Right lobe of liver (tissue), 6 donors: ENCODE data around the gene THADA. TPM values are rescaled to one million over a fixed set of nuclear protein-coding genes. Genes with fewer than 3 reads are reported as not detected.

Experiments used
- ATAC-seq, 4 donors: fragments of 200-7000 bp; cut with Tn5 transposase; one replicate each; pipeline ENCODE4 v1.9.1; 2020; ENCODE audit warnings: mild to moderate bottlenecking in 4 of 4, moderate library complexity in 4 of 4
- DNase-seq, 3 donors: peaks; one replicate each; pipeline ENCODE4 v3.0.0-alpha.2; 2020
- H3K27ac ChIP-seq, 3 donors: fragments of 200-600 bp; one replicate each; pipeline ENCODE4 v1.8.0; 2022
- H3K27me3 ChIP-seq, 2 donors: fragments of 200-600 bp; one replicate each; pipeline ENCODE4 v1.8.0; 2022
- H3K36me3 ChIP-seq, 4 donors: fragments of 200-600 bp; sonication (generic) in 1 of 4; one replicate each; pipeline versions ENCODE4 v1.5.1 to v1.8.0; 2017 to 2022; ENCODE audit warnings: control low read depth in 1 of 4
- H3K4me1 ChIP-seq, 4 donors: fragments of 200-600 bp; sonication (generic) in 1 of 4; one replicate each; pipeline versions ENCODE4 v1.5.1 to v1.8.0; 2017 to 2022; ENCODE audit warnings: control low read depth in 1 of 4
- H3K4me3 ChIP-seq, 3 donors: fragments of 200-600 bp; one replicate each; pipeline ENCODE4 v1.8.0; 2022
- H3K9me3 ChIP-seq, 4 donors: fragments of 200-600 bp; sonication (generic) in 1 of 4; one replicate each; pipeline versions ENCODE4 v1.5.1 to v1.8.0; 2017 to 2022; ENCODE audit warnings: control low read depth in 1 of 4
- POLR2A ChIP-seq: fragments of 450-650 bp; IDR thresholded peaks from one replicate; pipeline ENCODE4 v1.6.1; 2017; ENCODE audit warnings: antibody characterized with exemption, mild to moderate bottlenecking
- WGBS: methylation state at CpG from one replicate; pipeline ENCODE4 v1.1.6; 2018; ENCODE audit warnings: low coverage, low lambda C conversion rate; ENCODE audit not compliant: insufficient coverage; ENCODE audit errors: missing lambda C conversion rate; 5-methylcytosine and 5-hydroxymethylcytosine counted together
- intact Hi-C, 2 donors: fragments of 100-400 bp; cut with DNase I; formaldehyde crosslinking; loops; one replicate each; pipeline versions ENCODE4 v1.11.2 to v1.14.1; 2022
- total RNA-seq, 6 experiments: library from RNA; depleted of rRNA in 2 of 6; stranded (reverse); fragments of >200 nt in 2 of 6; fragmentation: NEBNext Ultra II Directional in 3 of 6; extraction: Animal tissue kit (Norgen Biotek cat#: 25700) in 3 of 6; gene quantifications; one replicate each; pipeline versions ENCODE4 v1.1.0 to v1.2.4, GENCODE V29; 2016 to 2023
- TF ChIP-seq, protein P1 (sequence below), 4 donors: fragments of 200-600 bp in 3 of 4; fragments of 450-650 bp in 1 of 4; IDR thresholded peaks; one replicate each; pipeline versions ENCODE4 v1.5.1 to v1.8.0; 2016 to 2022; ENCODE audit warnings: antibody characterized with exemption in 4 of 4, mild to moderate bottlenecking in 2 of 4
- donor health status: DM: no; HTN: yes; CAD: no.
- donor health status: DM: no; HTN: no; CAD: no.
- donor health status: DM: no; HTN: no; CAD: no.
- donor health status: DM: no; HTN: yes; CAD: no.
- donor health status: DM: no; HTN: yes; CAD: no.

Gene THADA
- total RNA-seq, 6 experiments from 2014 or later: 12.2 to 21.6 (median 14.0) TPM

DNA sequence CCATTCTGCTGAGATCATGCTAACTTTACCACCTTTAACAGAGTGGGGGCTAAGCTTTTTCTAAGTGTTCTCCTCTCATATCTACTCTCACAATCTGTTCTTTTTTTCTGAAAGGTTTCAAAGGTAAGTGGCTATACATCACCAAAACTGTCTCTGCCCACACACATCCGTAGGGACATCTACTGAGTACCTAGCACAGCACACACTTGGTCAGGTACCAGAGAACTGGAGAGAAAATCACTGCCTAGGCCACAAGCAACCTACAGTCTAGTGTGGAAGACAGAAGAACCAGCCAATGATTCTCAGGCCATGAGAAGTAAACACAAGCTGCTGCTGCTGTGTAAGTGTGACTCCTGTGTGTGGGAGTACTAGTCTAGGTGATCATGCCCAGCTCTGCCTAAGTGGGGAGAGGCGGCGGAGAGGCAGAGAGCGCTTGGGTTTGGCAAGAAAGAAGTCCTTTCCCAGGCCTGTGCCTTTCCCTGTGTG, 193.3 kb downstream of the THADA start:
- Histone ChIP-seq H3K36me3 (no peaks in the 10 kb centered on the region), H3K4me3 (no peak overlapping the region), H3K9me3 (no peaks in the 10 kb centered on the region), H3K27ac (no peak overlapping the region), H3K27me3 (no peaks in the 10 kb centered on the region), H3K4me1 (no peaks in the 10 kb centered on the region)
- WGBS: 80% methylated on average over 1 of the region's 4 CpGs
- ATAC-seq (no peak), DNase-seq (no peak)
- TF ChIP-seq POLR2A: no peak
- TF ChIP-seq, protein P1, sequence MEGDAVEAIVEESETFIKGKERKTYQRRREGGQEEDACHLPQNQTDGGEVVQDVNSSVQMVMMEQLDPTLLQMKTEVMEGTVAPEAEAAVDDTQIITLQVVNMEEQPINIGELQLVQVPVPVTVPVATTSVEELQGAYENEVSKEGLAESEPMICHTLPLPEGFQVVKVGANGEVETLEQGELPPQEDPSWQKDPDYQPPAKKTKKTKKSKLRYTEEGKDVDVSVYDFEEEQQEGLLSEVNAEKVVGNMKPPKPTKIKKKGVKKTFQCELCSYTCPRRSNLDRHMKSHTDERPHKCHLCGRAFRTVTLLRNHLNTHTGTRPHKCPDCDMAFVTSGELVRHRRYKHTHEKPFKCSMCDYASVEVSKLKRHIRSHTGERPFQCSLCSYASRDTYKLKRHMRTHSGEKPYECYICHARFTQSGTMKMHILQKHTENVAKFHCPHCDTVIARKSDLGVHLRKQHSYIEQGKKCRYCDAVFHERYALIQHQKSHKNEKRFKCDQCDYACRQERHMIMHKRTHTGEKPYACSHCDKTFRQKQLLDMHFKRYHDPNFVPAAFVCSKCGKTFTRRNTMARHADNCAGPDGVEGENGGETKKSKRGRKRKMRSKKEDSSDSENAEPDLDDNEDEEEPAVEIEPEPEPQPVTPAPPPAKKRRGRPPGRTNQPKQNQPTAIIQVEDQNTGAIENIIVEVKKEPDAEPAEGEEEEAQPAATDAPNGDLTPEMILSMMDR (IDR thresholded peaks at IDR 0.05): no peak
- intact Hi-C loops: no loop called here

DNA sequence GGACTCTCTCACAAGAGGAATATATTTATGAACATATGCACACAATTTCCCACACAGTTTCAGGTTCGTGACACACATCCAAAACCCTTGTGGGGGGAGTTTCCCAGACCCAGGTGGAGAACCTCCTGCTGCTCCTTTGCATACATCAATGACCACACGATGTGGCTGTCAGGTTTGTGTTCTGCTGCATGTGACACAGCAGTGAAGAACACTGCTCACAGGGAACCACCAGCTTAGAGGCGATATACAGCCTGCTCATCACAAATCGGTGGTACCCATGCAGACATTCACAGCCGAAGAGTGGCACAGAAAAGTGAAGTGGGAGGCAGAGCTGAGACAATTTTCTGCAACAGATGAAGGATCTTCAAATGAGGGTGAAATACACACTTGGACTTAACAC, 193.8 kb downstream of the THADA start:
- Histone ChIP-seq H3K9me3 (no peaks in the 10 kb centered on the region), H3K27ac (no peak overlapping the region), H3K4me1 (peaks cover 0 to 3% (median 0%) of the 10 kb centered on the region in 4 donors), H3K4me3 (no peak overlapping the region), H3K36me3 (no peaks in the 10 kb centered on the region), H3K27me3 (no peaks in the 10 kb centered on the region)
- 80% methylated on average over 5 of the region's 5 CpGs for WGBS
- intact Hi-C loops: no loop called here
- DNase-seq (no peak), ATAC-seq (no peak)
- no peak for TF ChIP-seq POLR2A
- TF ChIP-seq, protein P1 (IDR thresholded peaks at IDR 0.05): no peak

DNA sequence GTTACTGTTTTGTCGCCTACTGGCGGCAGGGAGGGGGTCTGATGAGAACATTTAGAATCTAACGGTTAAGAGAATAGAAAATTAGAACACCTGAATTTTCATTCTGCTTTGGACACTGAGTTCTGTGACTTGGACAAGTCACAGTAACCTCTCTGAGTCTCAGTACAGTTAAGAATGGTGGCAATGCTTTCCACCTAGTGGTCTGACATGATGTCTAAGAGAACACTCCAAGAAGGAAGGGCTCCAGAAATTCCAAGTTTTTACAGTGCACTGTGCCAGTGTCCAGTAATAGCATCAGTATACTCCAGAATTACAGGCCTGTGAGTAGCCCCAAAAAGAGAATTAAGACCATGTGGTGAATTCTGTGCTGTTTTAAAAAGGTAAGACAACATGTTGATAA, 195.3 kb downstream of the THADA start:
- TF ChIP-seq POLR2A: no peak
- TF ChIP-seq, protein P1 (IDR thresholded peaks at IDR 0.05): no peak
- 100% methylated on average over 3 of the region's 3 CpGs for WGBS
- no peak overlapping the region for H3K27ac ChIP-seq
- H3K4me3 ChIP-seq: no peak overlapping the region
- DNase-seq: no peak
- no peaks in the 10 kb centered on the region for H3K27me3 ChIP-seq
- H3K36me3 ChIP-seq: no peaks in the 10 kb centered on the region
- no peaks in the 10 kb centered on the region for H3K9me3 ChIP-seq
- intact Hi-C loops: no loop called here
- ATAC-seq: no peak
- H3K4me1 ChIP-seq: peaks cover 0 to 4% (median 0%) of the 10 kb centered on the region in 4 donors

DNA sequence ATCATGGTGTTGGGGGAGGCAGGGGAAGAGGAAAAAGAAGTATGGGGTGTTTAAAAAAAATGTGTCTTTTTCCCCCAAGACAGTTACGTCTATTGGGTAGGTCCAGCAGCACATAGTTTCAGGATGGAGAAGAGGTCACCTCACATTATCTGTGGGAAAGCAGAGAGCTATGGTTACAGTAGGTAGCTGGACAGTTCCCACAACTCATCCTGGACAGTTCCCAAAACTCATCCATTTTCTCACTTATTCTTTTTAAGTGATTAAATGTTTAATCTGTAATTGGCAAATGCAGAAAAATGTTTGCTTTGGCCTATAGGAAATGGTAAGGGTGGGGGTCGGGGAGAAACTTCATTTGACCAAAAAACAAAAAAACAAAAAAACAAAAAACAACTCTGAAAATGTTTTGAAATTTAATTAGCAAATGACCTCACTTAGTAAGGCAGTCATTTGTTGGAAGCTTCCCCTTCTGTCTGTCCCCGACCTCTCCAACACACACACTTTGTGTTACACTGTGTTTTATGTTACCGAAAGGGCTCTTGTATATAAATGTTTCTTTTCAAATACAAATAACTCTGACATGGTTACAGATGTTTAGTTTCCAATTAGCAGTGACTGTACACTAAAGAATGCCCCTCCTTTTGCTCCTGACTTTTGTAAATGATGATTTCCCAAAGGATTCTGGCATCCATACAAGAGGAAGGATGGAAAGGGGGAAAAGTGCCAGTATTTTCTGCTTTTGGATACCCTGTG, 196.1 kb downstream of the THADA start:
- ATAC-seq: peak in 2 of 4 donors; percentile 19 to 61
- DNase-seq: no peak
- H3K4me3 ChIP-seq: no peak overlapping the region
- no peaks in the 10 kb centered on the region for H3K36me3 ChIP-seq
- TF ChIP-seq, protein P1 (IDR thresholded peaks at IDR 0.05): no peak
- TF ChIP-seq POLR2A: no peak
- 76% methylated on average over 4 of the region's 4 CpGs for WGBS
- H3K4me1 ChIP-seq: peaks cover 0 to 4% (median 0%) of the 10 kb centered on the region in 4 donors
- no peaks in the 10 kb centered on the region for H3K9me3 ChIP-seq
- H3K27me3 ChIP-seq: no peaks in the 10 kb centered on the region
- intact Hi-C loops: no loop called here
- no peak overlapping the region for H3K27ac ChIP-seq
